Activated CD4-positive, CD25-positive, alpha-beta regulatory T cell (primary cell): ENCODE data around the gene NDST3.
"Not testable (repeated sequence)": the region's sequence is repeated elsewhere in the genome, so short reads cannot be mapped to it uniquely, and the experiment has no call there.

Experiments
- DNase-seq, 4 experiments: peaks; one replicate each; lab custom pipeline; 2025; lab: John Stamatoyannopoulos, UW

The NDST3 gene

DNA sequence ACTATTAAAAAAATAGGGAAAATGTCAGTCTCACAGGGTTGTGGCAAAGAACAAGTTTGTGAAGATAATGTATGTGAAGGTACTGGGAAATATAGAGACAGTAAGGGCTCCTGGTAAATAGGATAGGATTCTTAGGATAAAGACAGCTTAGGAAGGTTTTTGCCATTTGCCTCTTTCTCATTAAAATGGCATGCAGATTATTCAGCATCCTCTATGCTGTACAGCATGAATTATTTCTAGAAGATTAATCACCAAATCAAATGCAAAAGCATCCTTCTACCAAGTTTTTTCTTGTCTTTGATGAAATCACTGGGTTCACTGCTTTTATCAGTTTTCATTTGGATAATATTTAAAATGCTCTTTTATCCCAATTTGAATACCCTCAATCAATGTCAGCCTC is 142.8 kb downstream of the NDST3 start:
- DNase-seq = no peak

DNA sequence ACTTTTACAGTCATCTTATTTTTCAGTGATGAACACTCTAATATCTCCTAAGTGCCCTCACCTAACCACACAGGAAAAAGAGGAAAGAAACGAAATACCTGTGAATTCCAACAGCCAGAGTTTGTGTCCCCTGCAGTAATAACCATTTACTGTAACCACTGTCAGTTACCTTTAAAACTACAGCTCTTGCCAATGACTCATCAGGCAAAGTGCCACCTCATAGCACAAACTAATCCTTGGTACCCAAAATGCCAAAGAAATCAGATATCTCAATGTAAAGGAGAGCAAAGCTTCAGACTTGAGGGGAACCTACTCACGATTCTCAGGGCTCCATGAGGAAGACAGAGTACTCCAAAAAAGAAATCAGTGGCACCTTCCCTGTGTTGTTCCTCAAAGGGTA is 146.5 kb downstream of the NDST3 start:
- no peak for DNase-seq

DNA sequence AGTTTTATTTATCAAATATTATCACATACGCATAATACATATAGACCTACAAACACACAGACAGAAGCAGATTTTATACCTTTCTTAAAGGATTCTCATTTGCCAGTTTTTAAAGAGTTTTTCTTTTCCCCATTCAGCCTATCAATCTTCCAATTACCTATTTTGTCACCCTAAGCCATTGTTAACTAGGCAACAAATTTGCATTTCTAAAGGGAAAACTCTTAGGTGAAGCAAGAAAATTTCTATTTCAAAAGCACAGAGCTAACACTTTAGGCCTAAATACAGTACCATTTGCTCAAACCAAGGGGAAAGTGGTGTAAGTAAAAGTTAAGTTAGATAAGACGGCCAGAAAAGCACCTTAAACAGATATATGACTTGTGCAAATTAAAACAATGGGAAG is 156.6 kb downstream of the NDST3 start:
- DNase-seq = no peak

DNA sequence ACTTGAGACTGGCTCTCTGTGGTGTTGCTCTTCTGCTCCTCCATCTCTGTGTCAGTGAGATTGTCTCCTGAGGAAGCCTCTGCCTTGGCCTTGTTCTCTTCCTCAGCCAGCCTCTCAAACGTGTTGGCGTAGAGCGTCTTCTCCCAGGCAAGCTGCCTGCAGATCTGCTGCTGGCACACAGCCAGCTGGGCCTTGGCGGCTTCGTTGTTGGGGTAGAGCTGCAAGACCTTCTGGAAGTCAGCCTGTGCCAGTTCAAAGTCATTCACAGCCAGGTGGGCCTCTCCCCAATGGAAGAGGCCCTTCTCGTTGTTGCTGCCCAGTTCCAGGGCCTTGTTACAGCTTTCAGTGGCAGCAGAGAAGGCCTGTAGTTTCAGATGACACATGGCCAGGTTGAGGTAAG is 159.1 kb downstream of the NDST3 start:
- no peak for DNase-seq

DNA sequence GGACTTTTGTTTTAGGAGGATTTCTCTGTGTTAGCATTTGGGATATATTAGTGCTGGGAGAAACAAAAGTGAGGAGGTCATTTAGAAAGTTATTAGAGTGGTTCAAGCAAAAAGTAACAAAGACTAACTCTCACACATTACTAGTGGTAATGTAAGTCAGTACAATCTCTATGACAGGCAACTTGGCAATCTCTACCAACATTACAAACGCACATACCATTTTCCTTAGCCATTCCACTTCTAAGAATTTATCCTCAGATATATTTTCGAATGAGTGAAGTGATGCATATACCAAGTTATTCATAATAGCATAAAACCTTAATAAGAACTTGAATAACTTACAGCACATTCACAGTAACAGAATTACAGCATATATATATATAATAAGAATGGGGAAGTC is 172.3 kb downstream of the NDST3 start:
- no peak for DNase-seq

DNA sequence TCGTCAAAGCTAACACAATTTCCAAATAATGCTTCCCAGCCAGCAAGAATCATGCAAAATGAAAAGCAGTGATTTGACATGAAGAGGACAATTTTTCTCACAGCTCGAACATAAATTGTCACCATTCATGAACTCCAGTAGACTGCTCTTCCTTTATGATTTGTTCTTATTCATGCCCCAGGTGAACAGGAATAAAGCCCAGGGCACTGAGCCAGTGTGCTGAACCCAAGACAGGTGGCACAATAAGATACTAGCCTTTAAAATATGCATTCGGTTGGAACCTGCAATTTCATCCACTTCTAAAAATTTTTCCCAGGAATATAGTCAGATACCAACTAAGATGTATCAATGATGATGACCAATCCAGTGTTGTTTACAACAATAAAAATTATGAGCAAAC is 178.8 kb downstream of the NDST3 start:
- no peak for DNase-seq

DNA sequence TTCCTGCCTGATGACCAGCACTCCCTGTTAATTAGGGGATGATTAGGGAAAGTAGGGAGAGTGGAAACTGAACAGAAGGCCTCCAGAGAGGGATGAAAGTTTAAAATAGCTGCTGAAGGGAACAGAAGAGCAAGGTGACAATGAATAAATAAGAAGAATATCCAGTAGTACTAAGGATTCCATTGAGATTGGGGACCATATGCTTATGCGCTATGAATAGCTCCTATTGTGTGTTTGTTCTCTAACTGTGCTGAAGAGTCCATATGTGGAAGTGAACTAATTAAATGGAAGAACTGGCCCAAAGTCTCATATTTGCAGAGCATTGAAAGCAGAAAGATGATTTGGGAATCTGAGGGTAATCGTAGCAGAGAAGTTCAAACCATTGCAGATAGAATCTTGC is 181.5 kb downstream of the NDST3 start:
- no peak for DNase-seq

DNA sequence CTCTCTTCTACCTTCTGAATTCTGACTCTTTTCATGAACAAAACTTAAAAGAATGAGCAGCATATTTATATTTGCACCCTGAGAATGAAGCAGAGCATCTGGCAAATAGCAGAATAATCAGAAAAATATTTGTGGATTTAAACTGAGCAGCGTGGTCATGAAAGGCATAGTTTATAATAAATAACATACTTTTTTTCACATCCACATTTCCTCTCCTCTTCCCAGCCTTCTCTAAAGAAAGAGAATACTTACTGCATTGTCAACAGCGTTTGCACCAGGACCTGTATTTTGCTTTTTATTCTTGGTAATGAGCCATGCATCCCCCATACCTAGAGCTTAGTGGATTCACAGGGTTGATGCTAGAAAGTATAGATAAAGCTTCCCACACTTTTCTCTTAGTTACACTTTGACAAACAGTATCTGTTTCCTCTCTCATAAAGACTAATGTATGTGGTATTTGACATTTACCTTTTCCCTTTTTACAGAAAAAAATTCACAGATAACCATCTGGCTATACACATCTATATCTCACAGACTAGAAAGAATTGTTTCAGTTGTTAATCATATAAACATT is 187.0 kb downstream of the NDST3 start:
- no peak for DNase-seq

DNA sequence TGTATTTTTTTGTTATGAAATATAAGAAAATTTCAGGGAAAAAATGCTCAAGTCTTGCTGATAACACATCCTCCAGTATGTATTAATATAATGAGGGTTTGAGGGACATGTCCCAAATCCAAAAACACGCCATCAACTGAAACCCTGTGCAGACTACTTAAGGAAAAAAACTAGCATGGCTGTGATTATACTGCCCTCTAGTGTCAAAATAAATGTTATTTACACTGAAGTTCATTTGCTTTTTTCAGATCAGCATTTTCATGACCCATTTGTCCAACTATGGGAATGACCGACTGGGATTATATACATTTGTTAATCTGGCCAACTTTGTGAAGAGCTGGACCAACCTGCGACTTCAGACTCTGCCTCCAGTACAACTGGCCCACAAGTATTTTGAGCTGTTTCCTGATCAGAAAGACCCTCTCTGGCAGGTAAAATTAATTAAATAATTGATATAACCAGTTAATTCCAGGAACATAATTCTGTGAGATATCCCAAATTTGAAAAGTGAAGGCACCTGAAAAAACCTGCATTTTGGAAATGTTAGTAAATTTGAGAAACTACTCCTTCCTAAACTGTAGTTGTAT is 190.1 kb downstream of the NDST3 start:
- no peak for DNase-seq

DNA sequence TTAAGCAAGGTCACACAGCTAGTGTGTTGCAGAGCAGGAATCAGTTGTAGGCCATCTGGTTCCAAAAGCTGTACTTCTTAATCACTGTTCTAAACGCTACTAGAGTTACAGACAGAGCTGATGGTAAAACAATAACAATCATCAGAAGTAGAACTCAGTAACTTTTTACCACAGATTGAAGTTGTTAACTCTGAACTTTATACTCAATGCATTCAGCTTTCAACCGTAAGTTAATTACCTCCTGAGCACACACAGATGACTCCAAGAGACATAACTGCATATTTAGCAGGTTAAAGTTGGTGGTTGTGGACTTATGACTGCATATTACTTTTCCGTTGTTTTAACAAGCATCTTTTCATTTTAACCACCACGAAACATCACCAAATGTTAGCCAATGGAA is 191.2 kb downstream of the NDST3 start:
- no peak for DNase-seq

DNA sequence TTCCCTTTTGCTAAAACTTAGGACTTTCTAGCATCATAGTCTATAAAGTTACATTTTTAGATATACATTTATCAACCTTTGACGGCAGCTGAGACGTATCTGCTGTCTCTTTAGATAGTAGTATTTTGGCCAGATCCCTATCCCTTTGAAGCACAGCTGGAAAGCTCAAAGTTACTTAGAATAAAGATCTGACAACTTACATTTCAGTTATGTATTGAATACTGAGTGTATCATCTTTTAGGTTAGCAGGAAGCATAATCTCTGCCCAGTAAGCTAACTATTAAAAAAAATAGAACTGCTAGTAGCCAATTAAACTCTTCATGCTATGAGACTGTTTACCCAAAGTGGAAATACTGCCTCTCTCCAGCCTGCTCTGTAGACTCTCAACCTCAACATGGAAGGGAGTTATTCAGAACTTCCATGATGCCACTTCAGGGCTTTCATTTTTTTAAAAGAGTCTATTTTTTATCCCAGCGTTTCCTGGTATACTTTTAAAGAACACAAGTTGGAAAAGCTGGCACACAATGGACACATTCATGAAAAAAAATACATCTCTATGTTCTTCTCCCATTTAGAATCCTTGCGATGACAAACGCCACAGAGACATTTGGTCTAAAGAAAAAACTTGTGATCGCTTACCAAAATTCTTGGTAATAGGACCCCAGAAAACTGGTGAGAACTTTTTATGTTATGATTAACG is 192.2 kb downstream of the NDST3 start:
- DNase-seq = no peak

DNA sequence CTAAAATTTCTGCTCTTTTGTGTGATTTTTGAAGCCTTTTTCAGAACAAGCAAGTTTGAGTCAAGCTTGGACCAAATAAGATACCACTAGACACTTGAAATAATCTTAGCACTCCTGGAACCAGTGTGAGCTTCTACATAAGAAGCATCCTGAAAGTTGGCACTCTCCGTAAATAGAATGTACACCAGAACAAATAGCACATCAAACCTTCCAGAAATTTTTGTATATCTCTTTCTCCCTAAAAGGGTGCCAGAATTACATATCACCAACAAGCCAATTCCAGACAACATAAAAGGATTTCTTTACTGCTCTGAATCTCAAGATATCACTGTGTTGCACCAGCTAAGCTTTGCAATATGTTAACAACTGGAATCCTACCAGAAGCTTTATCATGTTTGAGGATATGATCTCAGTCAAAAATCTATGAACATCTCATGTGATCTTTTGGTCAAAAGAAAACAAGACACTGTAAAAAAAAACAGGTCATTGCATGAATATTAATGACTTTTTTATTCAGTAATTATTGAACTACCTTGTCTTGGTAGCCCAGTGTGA is 201.4 kb downstream of the NDST3 start:
- no peak for DNase-seq

DNA sequence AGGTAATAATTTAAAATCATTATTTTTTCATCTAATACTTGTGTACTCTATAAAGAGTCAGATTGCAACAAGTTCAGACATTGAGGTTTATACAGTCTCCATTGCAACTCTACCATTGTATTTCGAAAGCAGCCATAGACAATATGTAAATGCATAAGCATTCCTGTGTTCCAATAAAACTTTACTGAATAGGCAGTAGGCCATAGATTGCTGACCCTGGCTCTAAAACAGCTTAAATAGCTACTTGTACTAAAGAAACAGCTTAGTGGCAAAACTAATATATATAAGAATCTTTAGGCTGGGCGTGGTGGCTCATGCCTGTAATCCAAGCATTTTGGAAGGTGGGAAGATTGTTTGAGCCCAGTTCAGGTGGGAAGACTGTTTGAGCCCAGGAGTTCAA is 203.2 kb downstream of the NDST3 start:
- DNase-seq = no peak

DNA sequence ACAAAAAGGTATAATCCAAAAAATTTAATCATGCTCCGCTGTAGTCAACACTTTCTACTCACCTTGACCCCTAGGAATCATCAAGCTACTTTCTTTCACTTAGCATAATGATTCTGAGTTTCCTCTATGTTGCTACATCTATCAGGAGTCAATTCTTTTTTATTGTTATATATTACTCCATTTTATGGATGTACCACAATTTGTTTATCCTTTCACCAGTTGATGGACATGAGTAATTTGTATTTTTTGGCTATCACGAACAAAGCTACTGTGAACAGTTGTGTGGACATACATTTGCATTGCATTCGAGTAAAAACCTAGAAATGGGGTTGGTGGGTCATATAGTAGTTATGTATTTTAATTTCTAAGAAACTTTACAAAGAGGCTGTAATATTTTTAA is 215.6 kb downstream of the NDST3 start:
- no peak for DNase-seq

DNA sequence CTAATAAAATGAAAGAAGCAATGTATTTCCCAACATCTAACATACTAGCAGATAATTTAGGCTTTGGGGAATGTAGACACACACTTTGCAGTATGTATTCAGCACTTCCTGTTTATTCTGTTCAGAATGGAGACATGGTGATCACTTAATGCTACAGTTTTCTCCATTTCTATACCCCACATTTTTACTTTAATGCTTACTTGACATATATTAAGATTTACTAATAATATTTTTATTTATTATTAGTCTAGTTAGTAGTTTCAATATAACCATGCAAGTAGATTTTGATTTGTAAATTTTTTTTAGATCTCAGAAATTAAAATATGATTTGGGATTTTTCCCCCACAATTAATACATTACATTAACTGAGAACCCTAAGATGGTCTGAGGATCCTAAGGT is 220.1 kb downstream of the NDST3 start:
- DNase-seq = no peak

DNA sequence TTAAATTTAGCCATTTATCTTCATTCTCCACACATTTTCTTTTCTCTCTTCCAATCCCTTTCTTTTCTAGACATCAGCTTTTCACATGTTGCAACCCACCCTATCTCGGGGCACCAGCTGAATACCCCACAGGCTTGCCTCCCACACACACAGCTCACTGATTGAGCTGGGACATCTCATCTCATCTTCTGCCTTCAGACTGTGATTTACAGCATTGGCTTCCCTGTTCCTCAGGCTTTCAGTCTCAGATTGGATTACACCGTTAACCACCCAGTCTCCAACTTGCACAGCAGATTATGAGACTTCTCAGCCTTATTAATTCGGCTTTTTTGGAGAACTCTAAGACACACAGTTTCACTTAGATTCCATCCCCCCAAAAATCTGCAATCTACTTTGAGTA is 224.8 kb downstream of the NDST3 start:
- no peak for DNase-seq

DNA sequence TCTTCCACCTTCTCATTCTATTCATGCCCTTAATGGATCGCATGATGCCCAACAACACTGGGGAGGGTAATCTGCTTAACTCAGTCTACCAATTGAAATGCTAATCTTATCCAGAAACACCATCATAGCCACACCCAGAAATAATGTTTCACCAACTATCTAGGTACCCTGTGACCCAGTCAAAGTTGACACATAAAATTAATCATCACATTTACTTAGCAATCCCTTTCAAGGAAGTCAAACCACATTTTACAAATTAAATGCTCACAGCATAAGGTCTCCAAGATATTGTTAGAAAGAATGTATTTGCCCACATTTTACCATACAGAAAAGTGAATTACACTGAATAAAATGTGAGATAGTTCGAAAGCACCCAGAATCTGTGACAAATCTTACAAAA is 226.0 kb downstream of the NDST3 start:
- DNase-seq = no peak

DNA sequence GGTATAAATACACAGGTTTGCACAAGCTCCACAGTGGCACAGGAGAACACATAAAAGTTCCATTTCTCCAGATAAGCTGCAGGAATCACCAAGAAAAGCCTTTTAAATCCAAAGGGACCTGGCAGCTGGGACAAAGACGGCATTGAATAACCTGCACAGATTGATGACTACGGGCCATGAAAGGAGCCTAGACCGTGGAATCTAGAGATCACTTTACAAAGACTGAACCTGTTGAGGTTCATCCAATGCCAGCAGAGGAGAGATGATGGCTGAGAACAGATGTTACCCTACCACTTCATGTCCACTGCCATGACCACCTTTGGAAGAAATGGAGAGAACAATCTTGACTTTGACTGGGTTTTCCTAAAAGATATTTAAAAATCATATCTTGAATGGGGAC is 229.8 kb downstream of the NDST3 start:
- DNase-seq = no peak

DNA sequence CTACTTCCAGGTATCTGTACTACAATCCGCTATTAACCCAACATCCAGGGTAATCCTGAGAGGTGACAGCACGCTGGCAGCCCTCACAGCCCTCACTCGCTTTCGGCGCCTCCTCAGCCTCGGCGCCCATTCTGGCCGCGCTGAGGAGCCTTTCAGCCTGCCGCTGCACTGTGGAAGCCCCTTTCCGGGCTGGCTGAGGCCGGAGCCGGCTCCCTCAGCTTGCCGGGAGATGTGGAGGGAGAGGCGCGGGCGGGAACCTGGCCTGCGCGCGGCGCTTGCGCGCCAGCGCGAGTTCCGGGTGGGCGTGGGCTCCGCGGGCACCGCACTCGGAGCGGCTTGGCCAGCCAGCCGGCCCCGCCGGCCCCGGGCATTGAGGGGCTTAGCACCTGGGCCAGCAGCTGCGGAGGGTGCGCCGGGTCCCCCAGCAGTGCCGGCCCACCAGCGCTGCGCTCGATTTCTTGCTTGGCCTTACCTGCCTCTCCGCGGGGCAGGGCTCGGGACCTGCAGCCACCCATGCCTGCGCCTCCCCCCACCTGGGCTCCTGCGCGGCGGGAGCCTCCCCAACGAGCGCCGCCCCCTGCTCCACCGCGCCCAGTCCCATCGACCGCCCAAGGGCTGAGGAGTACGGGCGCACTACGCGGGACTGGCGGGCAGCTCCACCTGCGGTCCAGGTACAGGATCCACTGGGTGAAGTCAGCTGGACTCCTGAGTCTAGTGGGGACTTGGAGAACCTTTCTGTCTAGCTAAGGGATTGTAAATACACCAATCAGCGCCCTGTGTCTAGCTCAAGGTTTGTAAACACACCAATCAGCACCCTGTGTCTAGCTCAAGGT is 231.2 kb downstream of the NDST3 start:
- DNase-seq = peak in 1 of 4 experiments; percentile 1

DNA sequence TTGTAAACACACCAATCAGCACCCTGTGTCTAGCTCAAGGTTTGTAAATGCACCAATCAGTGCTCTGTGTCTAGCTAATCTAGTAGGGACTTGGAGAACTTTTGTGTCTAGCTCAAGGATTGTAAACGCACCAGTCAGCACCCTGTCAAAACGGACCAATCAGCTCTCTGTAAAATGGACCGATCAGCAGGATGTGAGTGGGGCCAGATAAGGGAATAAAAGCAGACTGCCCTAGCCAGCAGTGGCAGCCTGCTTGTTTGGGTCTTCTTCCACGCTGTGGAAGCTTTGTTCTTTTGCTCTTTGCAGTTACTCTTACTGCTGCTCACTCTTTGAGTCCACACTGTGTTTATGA is 231.8 kb downstream of the NDST3 start:
- not testable (repeated sequence) for DNase-seq

DNA sequence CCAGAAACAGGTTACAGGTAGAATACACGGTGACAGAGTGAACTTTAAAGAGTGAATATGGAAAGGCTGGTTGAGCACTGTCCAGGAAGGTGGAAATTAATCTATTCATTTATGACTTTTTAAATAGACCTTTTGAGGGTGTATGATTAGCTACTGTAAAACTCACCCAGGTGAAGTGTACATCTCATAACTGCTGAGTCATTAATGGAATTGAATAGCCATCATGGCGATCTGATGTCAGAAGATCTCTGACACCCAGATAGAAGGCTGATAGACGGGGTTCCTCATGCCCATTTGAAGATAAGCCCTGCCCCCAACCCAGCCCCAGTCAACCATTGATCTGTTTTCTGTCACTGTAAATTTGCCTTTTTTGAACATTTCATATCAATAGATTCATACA is 234.5 kb downstream of the NDST3 start:
- DNase-seq = no peak

DNA sequence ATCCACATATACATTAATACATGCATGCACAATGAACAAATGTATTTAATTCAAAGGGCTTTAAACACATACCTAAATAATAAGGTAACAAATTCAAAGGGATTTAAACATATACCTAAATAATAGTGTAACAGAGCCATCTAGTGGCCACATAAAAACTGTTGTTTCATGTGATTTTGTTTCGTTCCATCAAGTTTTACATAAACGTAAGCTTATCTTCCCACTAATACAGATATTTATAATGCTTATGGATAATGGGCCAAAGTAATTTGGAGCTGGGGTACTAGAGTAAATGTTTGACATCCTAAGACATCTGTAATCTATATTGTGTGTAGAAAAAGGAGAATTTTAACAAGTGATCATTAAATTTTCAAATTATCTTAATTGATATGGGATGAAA is 236.2 kb downstream of the NDST3 start:
- DNase-seq = no peak

DNA sequence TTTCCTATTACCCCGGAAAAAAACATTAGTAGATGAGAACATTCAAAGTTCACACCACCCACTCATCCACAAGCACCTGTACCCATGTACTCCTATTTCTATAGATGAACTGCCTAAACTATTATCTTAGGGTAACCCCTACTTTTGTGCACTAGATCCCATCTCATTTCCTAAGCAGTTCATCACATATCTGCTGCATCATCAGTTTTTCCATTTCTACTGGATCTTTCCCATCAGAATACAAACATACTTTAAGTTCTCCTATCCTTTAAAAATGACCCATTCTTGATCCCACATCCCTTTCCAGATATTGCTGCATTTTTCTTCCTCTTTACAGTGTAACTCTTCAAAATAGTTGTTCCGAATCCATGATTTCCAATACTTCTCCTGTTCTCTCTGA is 237.5 kb downstream of the NDST3 start:
- DNase-seq = no peak
